Measurements from ENCODE around the gene GNAO1.

GNAO1 gene

DNA sequence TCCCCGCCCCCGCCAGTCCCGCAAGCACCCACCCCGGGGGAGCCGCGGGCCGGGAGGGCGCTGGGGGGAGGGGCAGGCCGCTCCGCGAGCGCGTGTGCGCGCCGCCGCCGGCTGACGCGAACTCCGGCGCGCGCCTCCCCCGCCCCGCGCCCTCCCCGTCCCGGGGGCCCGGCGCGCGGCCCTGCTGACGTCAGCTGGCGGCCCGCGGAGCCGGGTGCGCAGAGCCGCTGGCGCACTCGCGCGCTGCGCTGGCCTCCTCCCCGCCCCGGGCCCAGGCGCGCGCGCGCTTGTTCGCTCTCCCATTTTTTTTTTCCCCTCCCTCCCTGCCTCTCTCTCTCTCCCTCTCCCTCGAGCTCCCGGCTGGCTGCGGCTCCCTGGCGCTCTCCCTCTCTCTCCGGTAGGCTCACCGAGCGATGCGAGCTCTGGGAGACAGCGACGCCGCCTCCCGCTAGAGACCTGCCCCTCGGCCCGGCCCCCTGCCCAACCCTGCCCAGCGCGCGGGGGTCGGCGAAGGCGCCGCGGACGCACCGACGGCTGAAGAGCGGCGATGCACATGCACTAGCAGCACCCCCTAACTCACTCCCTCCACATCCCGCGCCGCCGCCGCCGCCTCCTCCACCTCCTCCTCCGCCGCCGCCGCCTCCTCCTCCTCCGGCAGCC is at the start of gene GNAO1:
TSS of gene GNAO1 (plus strand) at position 334 of the 660 bp plus-strand sequence. CDS start 747 bp downstream, outside the sequence.
- DNase-seq: peak; percentile 53

GRCh38 chr16:56143666-56144065 is 47.6 kb upstream of the GNAO1 start:
- DNase-seq: no peak

- DNase-seq: no peak
Observed at GRCh38 chr16:56145369-56145768, 45.9 kb upstream of the GNAO1 start.

DNA sequence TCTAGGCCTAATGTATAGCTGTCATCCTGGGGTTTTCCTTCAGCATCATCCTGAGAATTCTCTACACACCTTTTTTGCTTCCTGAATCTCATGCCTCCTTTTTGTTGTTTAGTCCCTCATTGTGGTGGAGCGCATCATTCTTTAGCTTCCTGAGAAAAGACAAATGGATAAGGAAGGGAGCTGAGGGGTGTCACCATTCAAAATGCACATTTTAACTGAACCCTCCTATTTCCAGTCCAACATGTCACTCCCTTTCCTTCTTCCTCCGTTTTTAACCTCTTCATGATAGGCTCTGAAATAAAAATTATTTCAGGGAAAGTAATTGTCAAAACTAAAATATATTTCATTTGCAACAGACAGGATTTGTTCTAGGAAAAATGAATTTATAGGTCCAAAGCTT is 39.7 kb upstream of the GNAO1 start:
- no peak for DNase-seq

GRCh38 chr16:56161658-56162057 is 29.6 kb upstream of the GNAO1 start:
- no peak for DNase-seq

- DNase-seq: no peak
Observed at GRCh38 chr16:56163089-56163488, 28.2 kb upstream of the GNAO1 start.

GRCh38 chr16:56163938-56164337 is 27.4 kb upstream of the GNAO1 start:
- DNase-seq: no peak

DNA sequence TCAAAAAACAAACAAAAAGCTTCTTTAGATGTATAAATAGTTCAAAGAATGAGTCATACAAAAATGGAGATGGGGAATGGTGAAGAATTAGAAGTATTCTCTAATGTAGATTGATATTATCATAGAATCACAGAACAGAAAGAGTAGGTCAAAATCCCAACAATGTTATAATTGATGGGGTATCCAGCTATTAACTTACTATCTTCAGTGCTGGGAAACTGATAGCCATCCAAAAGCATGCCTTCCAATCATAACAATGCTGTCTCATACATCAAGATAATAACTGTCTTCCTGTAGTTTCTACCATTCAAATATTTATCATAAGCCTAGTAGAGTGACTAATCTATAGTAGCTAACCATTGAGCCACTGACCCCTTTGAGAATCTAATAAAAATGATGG is 26.7 kb upstream of the GNAO1 start:
- DNase-seq: no peak

GRCh38 chr16:56174411-56174810 is 16.9 kb upstream of the GNAO1 start:
- DNase-seq: no peak

GRCh38 chr16:56181401-56181800 is 9.9 kb upstream of the GNAO1 start:
- DNase-seq: no peak

DNA sequence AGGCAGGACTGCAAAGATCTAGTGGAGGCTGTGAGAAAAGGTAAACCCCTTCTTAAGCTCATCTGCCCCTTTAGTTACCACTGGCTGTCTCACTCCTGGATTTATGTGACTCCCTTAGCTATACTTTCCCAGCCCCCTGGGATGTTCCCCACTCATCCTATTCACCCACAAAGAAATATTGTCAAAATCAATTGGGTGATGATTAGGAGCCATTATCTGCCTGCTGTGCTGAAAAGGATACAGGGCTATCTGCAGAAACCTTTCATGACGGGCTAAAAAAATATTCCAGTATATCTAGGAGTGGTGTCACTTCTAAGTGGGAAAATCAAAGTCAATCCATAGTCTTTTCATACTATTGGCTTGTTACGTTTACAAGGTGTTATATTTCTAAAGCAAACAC is 8.0 kb upstream of the GNAO1 start:
- no peak for DNase-seq

GRCh38 chr16:56190048-56190676 is 1.1 kb upstream of the GNAO1 start:
- DNase-seq: no peak

DNA sequence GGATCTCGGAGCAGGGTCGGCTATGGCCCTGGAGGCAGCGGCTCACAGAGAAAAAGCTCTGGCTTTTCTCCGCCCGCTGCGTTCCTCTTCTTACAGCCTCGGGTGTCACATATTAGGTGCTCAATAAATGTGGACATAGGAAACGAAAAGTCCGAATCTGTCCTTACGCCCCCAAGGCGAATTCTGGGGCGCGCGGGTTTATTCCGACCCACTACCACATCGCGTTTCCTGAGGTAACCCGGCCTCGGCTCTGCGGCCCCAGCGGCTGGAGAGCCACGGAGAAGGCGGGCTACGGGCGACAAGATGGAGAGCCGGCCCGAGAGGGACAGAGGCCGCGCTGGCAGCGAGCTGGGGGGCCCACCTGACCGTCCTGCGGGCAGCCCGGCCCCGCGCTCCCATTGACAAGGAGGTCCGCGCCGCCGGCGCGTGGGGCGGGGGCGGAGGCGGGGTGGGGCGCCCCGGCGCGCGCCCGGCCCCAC is 573 bp upstream of the GNAO1 start:
- DNase-seq: no peak

GRCh38 chr16:56191835-56192634 is 746 bp downstream of the GNAO1 start:
- no peak for DNase-seq

DNA sequence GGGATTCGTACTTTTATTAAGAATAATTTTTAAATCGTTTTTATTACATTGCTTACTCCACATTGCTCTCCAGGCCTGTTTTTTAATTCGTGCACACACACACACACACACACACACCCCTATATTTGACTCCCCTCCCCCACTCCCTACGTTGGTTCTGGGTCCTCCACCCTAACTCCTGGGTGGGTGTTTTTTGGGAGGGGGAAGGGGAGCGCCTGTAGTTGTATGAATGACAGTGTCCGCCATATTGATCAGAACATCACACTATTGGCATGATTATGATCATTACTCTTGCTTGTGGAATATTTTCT is 1.3 kb downstream of the GNAO1 start:
- no peak for DNase-seq

- DNase-seq: no peak
Observed at GRCh38 chr16:56192986-56193945, 2.0 kb downstream of the GNAO1 start.

DNA sequence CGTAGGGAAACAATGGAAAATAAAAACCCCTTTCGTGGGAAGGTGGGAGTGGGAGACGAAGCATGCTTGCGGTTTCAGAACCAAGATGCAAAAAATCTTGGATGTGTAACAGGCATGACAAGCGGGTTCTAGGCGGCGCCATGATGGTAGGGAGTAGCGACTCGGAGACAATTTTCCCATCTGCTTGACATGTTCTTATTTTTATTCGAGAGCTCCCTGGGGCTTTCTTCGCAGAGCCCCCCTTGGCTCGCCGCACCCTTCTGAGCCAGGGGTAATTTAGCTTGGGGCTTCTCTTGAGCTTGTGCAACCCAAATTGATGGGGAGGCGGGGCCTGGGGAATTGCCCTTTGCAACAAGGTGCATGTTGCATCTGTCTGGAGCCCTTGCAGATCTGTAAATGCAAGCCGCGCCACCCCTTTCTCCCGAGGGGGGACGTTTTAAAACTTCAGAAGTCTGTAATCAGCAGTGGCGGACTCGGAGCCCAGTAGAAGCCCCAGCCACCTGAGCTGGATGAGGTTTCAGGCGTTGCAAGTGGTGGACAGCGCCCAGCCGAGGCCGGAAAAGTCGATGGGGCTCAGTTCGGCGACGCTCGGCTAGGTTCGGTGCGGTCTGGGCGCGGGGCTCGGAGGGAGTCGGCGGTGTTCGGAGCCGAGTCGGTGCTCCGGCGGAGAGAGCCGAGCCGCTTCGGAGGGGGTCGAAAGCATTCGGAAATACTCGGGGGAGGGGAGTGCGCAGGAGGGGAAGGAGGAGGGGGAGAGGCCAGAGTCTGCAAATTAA is 2.9 kb downstream of the GNAO1 start:
- DNase-seq: peak; percentile 55

DNA sequence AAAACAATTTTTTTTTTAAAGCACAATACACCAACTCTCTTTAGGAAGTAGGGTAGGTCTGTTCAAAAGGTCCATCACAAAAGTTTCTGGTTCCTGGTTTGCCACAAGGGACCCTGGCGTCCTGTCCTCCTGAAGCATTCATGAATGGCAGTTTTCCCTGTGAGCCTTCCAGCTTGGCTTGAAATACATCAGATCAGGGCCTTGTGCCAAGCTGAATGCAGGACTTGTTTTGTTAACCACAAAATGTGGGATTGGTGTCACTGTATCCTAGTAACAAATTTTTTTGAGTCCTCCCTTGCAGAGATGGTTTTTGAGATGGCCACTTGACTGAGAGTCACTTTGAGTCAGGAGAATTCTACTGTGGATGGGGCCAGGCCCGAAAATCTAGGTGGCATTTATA is 3.9 kb downstream of the GNAO1 start:
- no peak for DNase-seq

DNA sequence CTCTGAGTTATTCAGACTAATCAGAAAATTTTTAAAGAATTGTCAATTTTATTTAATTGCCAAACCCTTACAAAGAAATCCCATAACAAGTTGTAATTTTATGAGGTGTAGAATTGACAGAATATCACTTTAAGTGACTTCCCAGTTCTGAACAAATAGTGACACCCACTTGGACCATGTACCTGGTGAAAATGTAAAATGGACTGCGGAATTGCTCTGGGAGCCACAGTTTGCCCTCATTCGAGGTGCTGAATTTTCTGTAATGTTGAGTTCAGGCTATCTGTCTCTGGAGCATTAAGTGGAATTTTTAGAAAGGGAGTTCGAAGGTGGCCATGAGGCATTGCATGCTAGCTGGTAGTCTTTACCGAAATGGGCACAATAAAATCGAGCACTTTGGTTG is 5.1 kb downstream of the GNAO1 start:
- no peak for DNase-seq

- DNase-seq: no peak
Observed at GRCh38 chr16:56197192-56197992, 6.1 kb downstream of the GNAO1 start.

All from SHP77 treated with DMSO at 0.1 percent for 48 hours (cell line).